Lower leg skin (tissue), 4 donors: ENCODE measurements around the gene TMEM151A. TPM values are rescaled to one million over a fixed set of nuclear protein-coding genes. Genes with fewer than 3 reads are reported as not detected.
"Not testable (repeated sequence)": the region's sequence is repeated elsewhere in the genome, so short reads cannot be mapped to it uniquely, and the experiment has no call there.

ENCODE experiments used
- DNase-seq, 2 donors: peaks; one replicate each; pipeline ENCODE4 v3.0.0-alpha.2; 2019; ENCODE audit warnings: low spot score in 2 of 2
- H3K4me3 ChIP-seq: fragments of 200-600 bp; sonication (generic); 2 replicates; pipeline ENCODE4 v1.5.1; 2017; ENCODE audit warnings: mild to moderate bottlenecking, low read depth; ENCODE audit not compliant: poor library complexity, severe bottlenecking
- CTCF ChIP-seq, 3 donors: fragments of 450-650 bp; IDR thresholded peaks; one replicate each; pipeline ENCODE4 v1.5.1; 2016; ENCODE audit warnings: antibody characterized with exemption in 3 of 3, mild to moderate bottlenecking in 3 of 3, moderate library complexity in 2 of 3
- POLR2A ChIP-seq, 2 donors: fragments of 450-650 bp; IDR thresholded peaks; one replicate each; pipeline ENCODE4 v1.6.1; 2016 to 2017; ENCODE audit warnings: antibody characterized with exemption in 2 of 2, mild to moderate bottlenecking in 1 of 2, moderate library complexity in 1 of 2
- WGBS, 2 donors: methylation state at CpG; one replicate each; pipeline ENCODE4 v1.1.5; 2018; 5-methylcytosine and 5-hydroxymethylcytosine counted together
- intact Hi-C: fragments of 100-400 bp; cut with DNase I; formaldehyde crosslinking; loops from one replicate; pipeline ENCODE4 v1.15.0; 2023; ENCODE audit warnings: low total_unique reads
- total RNA-seq, 4 donors: library from RNA; depleted of rRNA; stranded (reverse); fragments of >200 nt; gene quantifications; one replicate each; pipeline ENCODE4 v1.1.0, GENCODE V29; 2016

TMEM151A gene
- total RNA-seq, 4 donors from 2014 or later: not detected

DNA sequence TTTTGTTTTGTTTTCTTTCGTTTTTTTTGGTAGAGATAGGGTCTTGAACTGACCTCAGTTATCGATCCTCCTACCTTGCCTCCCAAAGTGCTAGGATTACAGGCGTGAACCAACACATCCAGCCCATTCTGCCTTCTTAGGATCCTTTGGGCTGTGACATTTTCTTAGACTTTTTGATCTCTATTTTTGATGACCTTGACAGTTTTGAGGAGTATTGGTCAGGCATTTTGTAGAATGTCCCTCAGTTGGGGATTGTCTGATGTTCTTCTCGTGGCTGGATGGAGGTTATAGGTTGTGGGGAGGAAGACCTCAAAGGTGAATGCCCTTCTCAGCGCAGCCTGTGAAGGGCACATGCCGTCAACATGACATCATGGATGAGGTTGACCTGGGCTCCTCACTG is 42.8 kb upstream of the TMEM151A start:
- 88 to 93% methylated on average over 6 of the region's 6 CpGs for WGBS, 2 donors
- H3K4me3 ChIP-seq: no peak overlapping the region
- no peak for DNase-seq
- TF ChIP-seq CTCF (IDR thresholded peaks at IDR 0.05) (no peak), POLR2A (IDR thresholded peaks at IDR 0.05) (no peak)
- intact Hi-C loops: no loop called here

DNA sequence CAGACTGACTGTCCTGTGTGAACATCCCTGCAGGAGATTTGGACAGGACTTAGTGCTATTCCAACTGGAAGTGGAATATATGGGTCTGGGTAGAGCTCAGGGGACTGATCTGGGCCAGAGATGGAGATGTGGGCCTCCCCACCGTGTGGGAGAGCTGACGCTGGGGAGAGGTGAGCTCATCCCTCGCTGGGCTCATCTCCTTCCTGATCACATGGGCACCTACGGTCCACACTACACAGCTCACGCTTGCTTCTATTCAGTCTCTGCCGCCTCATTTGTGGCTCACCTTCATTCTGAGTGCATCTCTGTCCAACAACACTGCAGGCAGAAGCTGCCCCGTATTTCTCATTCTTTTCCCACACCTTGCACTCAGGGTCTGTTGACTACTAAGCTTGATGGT is 39.9 kb upstream of the TMEM151A start:
- no peak overlapping the region for H3K4me3 ChIP-seq
- intact Hi-C loops: no loop called here
- no peak for DNase-seq
- TF ChIP-seq POLR2A (IDR thresholded peaks at IDR 0.05): no peak
- no peak for TF ChIP-seq CTCF (IDR thresholded peaks at IDR 0.05)
- 65 to 72% methylated on average over 7 of the region's 7 CpGs for WGBS, 2 donors

GRCh38 chr11:66253081-66253480 is 38.6 kb upstream of the TMEM151A start:
- H3K4me3 ChIP-seq, DNase-seq, intact Hi-C loops: not testable (repeated sequence)
- WGBS, 2 donors: 59 to 67% methylated on average over 6 of the region's 6 CpGs

GRCh38 chr11:66258473-66258893 is 33.2 kb upstream of the TMEM151A start:
- peak overlapping the region; percentile 76 for H3K4me3 ChIP-seq
- intact Hi-C loops: no loop called here
- TF ChIP-seq POLR2A (IDR thresholded peaks at IDR 0.05): no peak
- TF ChIP-seq CTCF (IDR thresholded peaks at IDR 0.05): no peak
- WGBS, 2 donors: 5 to 6% methylated on average over 14 to 27 of the region's 28 CpGs
- DNase-seq: no peak

- H3K4me3 ChIP-seq: no peak overlapping the region
- WGBS, 2 donors: 97 to 98% methylated on average over 2 of the region's 2 CpGs
- intact Hi-C loops: no loop called here
- DNase-seq: no peak
- TF ChIP-seq CTCF (IDR thresholded peaks at IDR 0.05) (no peak), POLR2A (IDR thresholded peaks at IDR 0.05) (no peak)
Measured at GRCh38 chr11:66259225-66259624, 32.5 kb upstream of the TMEM151A start.

- H3K4me3 ChIP-seq: no peak overlapping the region
- intact Hi-C loops: no loop called here
- no peak for TF ChIP-seq POLR2A (IDR thresholded peaks at IDR 0.05)
- 93 to 96% methylated on average over 4 of the region's 4 CpGs for WGBS, 2 donors
- DNase-seq: no peak
Measured at GRCh38 chr11:66259956-66260355, 31.7 kb upstream of the TMEM151A start.

- WGBS, 2 donors: 95 to 96% methylated on average over 16 of the region's 16 CpGs
- intact Hi-C loops: no loop called here
- no peak for TF ChIP-seq CTCF (IDR thresholded peaks at IDR 0.05)
- TF ChIP-seq POLR2A (IDR thresholded peaks at IDR 0.05): no peak
- no peak overlapping the region for H3K4me3 ChIP-seq
- no peak for DNase-seq
Measured at GRCh38 chr11:66261578-66261977, 30.1 kb upstream of the TMEM151A start.
